IMR-90 (cell line): ENCODE data around the gene GABRB2. TPM values are rescaled to one million over a fixed set of nuclear protein-coding genes. Genes with fewer than 3 reads are reported as not detected.

Experiments
- ATAC-seq: fragments of 200-7000 bp; cut with Tn5 transposase; 2 replicates; pipeline ENCODE4 v1.9.1; 2020; ENCODE audit warnings: low read depth, mild to moderate bottlenecking, moderate library complexity
- BruUV-seq: library from RNA; stranded (reverse); fragments of 400-500 nt; replicated peaks from 2 replicates; lab custom pipeline; 2021; lab: Mats Ljungman, UMichigan
- CTCF ChIA-PET: fragments of 300-600 bp; formaldehyde crosslinking; extraction: SDS; loops from one replicate; lab custom pipeline; 2021; ENCODE audit warnings: antibody characterized with exemption; lab: Yijun Ruan, JAX
- POLR2A ChIA-PET: fragments of 300-600 bp; sonication (Branson Sonifier 250); formaldehyde crosslinking; loops from one replicate; lab custom pipeline; 2022; ENCODE audit warnings: antibody characterized with exemption; ENCODE audit not compliant: unreplicated experiment; lab: Charles Lee
- DNase-seq: peaks from one replicate; pipeline ENCODE4 v3.0.0; 2013
- H2AFZ ChIP-seq: replicated peaks from 2 replicates; pipeline ENCODE3; 2013; ENCODE audit warnings: low read length, mild to moderate bottlenecking; ENCODE audit not compliant: poor library complexity
- H2AK5ac ChIP-seq: 2 replicates; pipeline ENCODE4 v1.6.1; 2013; ENCODE audit warnings: low read depth, low read length, inconsistent platforms
- H2AK9ac ChIP-seq: replicated peaks from 2 replicates; pipeline ENCODE3; 2013; ENCODE audit warnings: mild to moderate bottlenecking, low read depth, low read length, moderate library complexity; ENCODE audit not compliant: poor library complexity
- H2BK120ac ChIP-seq: 2 replicates; pipeline ENCODE4 v1.6.1; 2013; ENCODE audit warnings: low read depth, low read length, inconsistent platforms
- H2BK15ac ChIP-seq: 3 replicates; pipeline ENCODE4 v1.6.1; 2013; ENCODE audit warnings: low read depth, low read length, inconsistent platforms
- H2BK20ac ChIP-seq: 2 replicates; pipeline ENCODE4 v1.6.1; 2013; ENCODE audit warnings: low read depth, mild to moderate bottlenecking, inconsistent platforms, low read length, moderate library complexity
- H2BK5ac ChIP-seq: 2 replicates; pipeline ENCODE4 v1.6.1; 2013; ENCODE audit warnings: mild to moderate bottlenecking, low read depth, low read length, inconsistent platforms; ENCODE audit not compliant: poor library complexity, severe bottlenecking
- H3K14ac ChIP-seq: replicated peaks from 2 replicates; pipeline ENCODE4 v1.6.1; 2013; ENCODE audit warnings: low read depth, low read length, inconsistent platforms
- H3K18ac ChIP-seq: 2 replicates; pipeline ENCODE4 v1.6.1; 2013; ENCODE audit warnings: low read depth, low read length, control low read depth
- H3K23ac ChIP-seq: 2 replicates; pipeline ENCODE4 v1.6.1; 2013; ENCODE audit warnings: low read depth, low read length, inconsistent platforms
- H3K27ac ChIP-seq: 2 replicates; pipeline ENCODE4 v1.5.1; 2013; ENCODE audit warnings: mild to moderate bottlenecking, control low read depth, low read length; ENCODE audit not compliant: insufficient read depth
- H3K27me3 ChIP-seq: 2 replicates; pipeline ENCODE4 v1.6.1; 2013; ENCODE audit warnings: low read length; ENCODE audit not compliant: control insufficient read depth, insufficient read depth
- H3K36me3 ChIP-seq: 2 replicates; pipeline ENCODE4 v1.6.1; 2013; ENCODE audit warnings: low read length, mixed read lengths; ENCODE audit not compliant: control insufficient read depth, insufficient read depth
- H3K4ac ChIP-seq: 2 replicates; pipeline ENCODE4 v1.6.1; 2013; ENCODE audit warnings: low read depth, low read length, inconsistent platforms
- H3K4me1 ChIP-seq: 2 replicates; pipeline ENCODE4 v1.6.1; 2013; ENCODE audit warnings: low read length, mixed read lengths; ENCODE audit not compliant: control insufficient read depth, insufficient read depth
- H3K4me2 ChIP-seq: 2 replicates; pipeline ENCODE4 v1.6.1; 2013; ENCODE audit warnings: low read depth, mild to moderate bottlenecking, control low read depth, low read length, moderate library complexity
- H3K4me3 ChIP-seq: 2 replicates; pipeline ENCODE4 v1.5.1; 2013; ENCODE audit warnings: low read depth, mild to moderate bottlenecking, control low read depth, low read length, moderate library complexity; ENCODE audit not compliant: insufficient read depth
- H3K56ac ChIP-seq: 2 replicates; pipeline ENCODE4 v1.6.1; 2013; ENCODE audit warnings: low read length, inconsistent platforms; ENCODE audit not compliant: insufficient read depth; ENCODE audit errors: extremely low read depth
- H3K79me1 ChIP-seq, 2 experiments: 2 replicates each; pipeline ENCODE4 v1.6.1; 2013; ENCODE audit warnings: low read length in 2 of 2, inconsistent platforms in 1 of 2, low read depth in 1 of 2
- H3K9ac ChIP-seq: 2 replicates; pipeline ENCODE4 v1.6.1; 2013; ENCODE audit warnings: low read depth, low read length, control low read depth
- H3K9me1 ChIP-seq: 2 replicates; pipeline ENCODE4 v1.6.1; 2013; ENCODE audit warnings: low read length, inconsistent platforms; ENCODE audit not compliant: insufficient read depth
- H3K9me3 ChIP-seq: 2 replicates; pipeline ENCODE4 v1.6.1; 2013; ENCODE audit warnings: low read length; ENCODE audit not compliant: control insufficient read depth, insufficient read depth
- H4K20me1 ChIP-seq: 2 replicates; pipeline ENCODE4 v1.6.1; 2013; ENCODE audit warnings: low read length, inconsistent platforms; ENCODE audit not compliant: insufficient read depth
- H4K5ac ChIP-seq: 2 replicates; pipeline ENCODE4 v1.6.1; 2013; ENCODE audit warnings: mild to moderate bottlenecking, low read depth, low read length, control low read depth
- H4K8ac ChIP-seq, 2 experiments: 2 replicates each; pipeline ENCODE4 v1.6.1; 2013; ENCODE audit warnings: low read depth in 2 of 2, low read length in 2 of 2, control low read depth in 1 of 2, inconsistent platforms in 1 of 2
- H4K91ac ChIP-seq: 2 replicates; pipeline ENCODE4 v1.6.1; 2013; ENCODE audit warnings: low read depth, low read length, inconsistent platforms; ENCODE audit not compliant: insufficient read depth
- CEBPB ChIP-seq: IDR thresholded peaks from 2 replicates; pipeline ENCODE4 v1.6.1; 2012; ENCODE audit warnings: low read depth, low read length, improper control_type of control experiment
- CHD1 ChIP-seq: IDR thresholded peaks from 2 replicates; pipeline ENCODE4 v1.6.1; 2012; ENCODE audit warnings: low read depth, low read length, improper control_type of control experiment
- CTCF ChIP-seq: conservative IDR thresholded peaks from 2 replicates; pipeline ENCODE4 v1.5.1; 2012; ENCODE audit warnings: mild to moderate bottlenecking, low read depth, low read length, improper control_type of control experiment
- MAFK ChIP-seq: IDR thresholded peaks from 2 replicates; pipeline ENCODE4 v1.6.1; 2012; ENCODE audit warnings: low read depth, low read length, improper control_type of control experiment
- MAZ ChIP-seq: IDR thresholded peaks from 2 replicates; pipeline ENCODE4 v1.6.1; 2012; ENCODE audit warnings: low read depth, mild to moderate bottlenecking, low read length, improper control_type of control experiment, moderate library complexity, borderline replicate concordance
- MXI1 ChIP-seq: IDR thresholded peaks from 2 replicates; pipeline ENCODE4 v1.6.1; 2012; ENCODE audit warnings: low read depth, mild to moderate bottlenecking, low read length, moderate library complexity, borderline replicate concordance
- NFE2L2 ChIP-seq: fragments of 150-350 bp; IDR thresholded peaks from 2 replicates; pipeline ENCODE4 v1.6.1; 2016; ENCODE audit warnings: low read depth, mild to moderate bottlenecking, low read length
- dilution Hi-C: fragments of 300-500 bp; cut with HindIII; formaldehyde crosslinking; loops from one replicate; pipeline ENCODE4 v1.14.3; 2018; ENCODE audit warnings: low sequenced_read_pairs; ENCODE audit not compliant: unreplicated experiment
- in situ Hi-C: fragments of 300-500 bp; cut with MboI; formaldehyde crosslinking; loops from 3 replicates; pipeline ENCODE4 v1.14.3; 2019; ENCODE audit warnings: low sequenced_read_pairs, inconsistent platforms, mixed read lengths
- intact Hi-C: fragments of 100-400 bp; cut with micrococcal nuclease; formaldehyde crosslinking; loops from 2 replicates; pipeline ENCODE4 v1.10.0; 2022
- polyA plus RNA-seq, 3 experiments: library from polyadenylated mRNA; depleted of rRNA; stranded (reverse); fragments of >200 nt; gene quantifications; 2 replicates each; pipeline ENCODE4 v1.2.3, GENCODE V29; 2012; ENCODE audit warnings: low replicate concordance in 1 of 3
- total RNA-seq: library from RNA; depleted of rRNA; stranded (reverse); fragments of >200 nt; gene quantifications from 2 replicates; pipeline ENCODE4 v1.2.3, GENCODE V29; 2012

Gene GABRB2
- total and polyA plus RNA-seq, 2 of the 4 experiments (the other 2 are of a cell fraction) = not detected

- no peak overlapping the region for H3K18ac ChIP-seq
- intact Hi-C loops (no loop called here), dilution Hi-C loops (no loop called here), in situ Hi-C loops (no loop called here)
- no peak overlapping the region for H3K4me2 ChIP-seq
- H3K9me1 ChIP-seq = no peaks in the 10 kb centered on the region
- no peak overlapping the region for H2AFZ ChIP-seq
- no peak overlapping the region for H4K8ac ChIP-seq
- H3K79me1 ChIP-seq = no peaks in the 10 kb centered on the region
- H3K56ac ChIP-seq = no peak overlapping the region
- CTCF ChIA-PET = no interaction called here
- no TSS peak for BruUV-seq
- H3K9ac ChIP-seq = no peak overlapping the region
- no peaks in the 10 kb centered on the region for H3K36me3 ChIP-seq
- no peaks in the 10 kb centered on the region for H3K27me3 ChIP-seq
- H3K27ac ChIP-seq = no peak overlapping the region
- no peaks in the 10 kb centered on the region for H4K20me1 ChIP-seq
- H2AK5ac ChIP-seq = no peak overlapping the region
- no peak overlapping the region for H2BK5ac ChIP-seq
- no peak overlapping the region for H2BK20ac ChIP-seq
- no peak overlapping the region for H4K5ac ChIP-seq
- no peak overlapping the region for H3K23ac ChIP-seq
- no peak overlapping the region for H3K4ac ChIP-seq
- no peak for ATAC-seq
- POLR2A ChIA-PET = no interaction called here
- H2BK15ac ChIP-seq = no peak overlapping the region
- H2AK9ac ChIP-seq = no peak overlapping the region
- no peak for TF ChIP-seq CHD1
- TF ChIP-seq NFE2L2 = no peak
- no peak for TF ChIP-seq CTCF
- no peak for TF ChIP-seq MAZ
- no peak for TF ChIP-seq MXI1
- no peak for TF ChIP-seq CEBPB
- TF ChIP-seq MAFK = no peak
- peaks cover 5% of the 10 kb centered on the region; the same call in 1 of the 2 replicates for H3K9me3 ChIP-seq
- DNase-seq = no peak
- no peak overlapping the region for H3K14ac ChIP-seq
- no peak overlapping the region for H4K91ac ChIP-seq
- H3K4me1 ChIP-seq = no peaks in the 10 kb centered on the region
- no peak overlapping the region for H3K4me3 ChIP-seq
- H2BK120ac ChIP-seq = no peak overlapping the region
Observed at GRCh38 chr5:161263191-161263590, 283.3 kb downstream of the GABRB2 start.
